Activated CD8-positive, alpha-beta T cell treated with anti-CD3 and anti-CD28 coated beads for 36 hours (primary cell): ENCODE results near the gene ZNF750. TPM values are rescaled to one million over a fixed set of nuclear protein-coding genes. Genes with fewer than 3 reads are reported as not detected.

Experiments
- ATAC-seq: fragments of 200-7000 bp; cut with Tn5 transposase; one replicate; pipeline ENCODE4 v1.10.0; 2021; ENCODE audit warnings: mild to moderate bottlenecking, moderate library complexity
- CTCF ChIA-PET: fragments of 350-600 bp; sonication (Branson Sonifier 250); formaldehyde crosslinking; loops from one replicate; lab custom pipeline; 2021; ENCODE audit warnings: antibody characterized with exemption; lab: Charles Lee
- POLR2A ChIA-PET: fragments of 350-600 bp; sonication (Branson Sonifier 250); formaldehyde crosslinking; loops from one replicate; lab custom pipeline; 2021; ENCODE audit warnings: antibody characterized with exemption; lab: Charles Lee
- DNase-seq: peaks from one replicate; pipeline ENCODE4 v3.0.0-alpha.2; 2020
- H3K27ac Mint-ChIP-seq: one replicate; pipeline ENCODE4 v1.8.0; 2021; ENCODE audit warnings: mild to moderate bottlenecking, mixed read lengths
- H3K27me3 Mint-ChIP-seq: one replicate; pipeline ENCODE4 v1.8.0; 2021; ENCODE audit warnings: mixed read lengths
- H3K36me3 Mint-ChIP-seq: one replicate; pipeline ENCODE4 v1.8.0; 2021; ENCODE audit warnings: low read depth, mixed read lengths
- H3K4me1 Mint-ChIP-seq: one replicate; pipeline ENCODE4 v1.8.0; 2021; ENCODE audit warnings: low read depth, mixed read lengths
- H3K4me3 Mint-ChIP-seq: one replicate; pipeline ENCODE4 v1.8.0; 2021; ENCODE audit warnings: mild to moderate bottlenecking, moderate library complexity, mixed read lengths
- H3K9me3 Mint-ChIP-seq: one replicate; pipeline ENCODE4 v1.8.0; 2021; ENCODE audit warnings: mixed read lengths
- intact Hi-C: fragments of 100-400 bp; cut with micrococcal nuclease; formaldehyde crosslinking; loops from one replicate; pipeline ENCODE4 v1.10.0; 2022
- total RNA-seq, 2 experiments: library from RNA; stranded (reverse); gene quantifications; one replicate each; pipeline ENCODE4 v1.2.3, GENCODE V29; 2021
- TF ChIP-seq, protein P1 (sequence below): fragments of 200-600 bp; IDR thresholded peaks from one replicate; pipeline ENCODE4 v1.8.0; 2022; ENCODE audit warnings: antibody characterized with exemption, mild to moderate bottlenecking

The ZNF750 gene
- total RNA-seq, 2 experiments from 2014 or later: not detected

DNA sequence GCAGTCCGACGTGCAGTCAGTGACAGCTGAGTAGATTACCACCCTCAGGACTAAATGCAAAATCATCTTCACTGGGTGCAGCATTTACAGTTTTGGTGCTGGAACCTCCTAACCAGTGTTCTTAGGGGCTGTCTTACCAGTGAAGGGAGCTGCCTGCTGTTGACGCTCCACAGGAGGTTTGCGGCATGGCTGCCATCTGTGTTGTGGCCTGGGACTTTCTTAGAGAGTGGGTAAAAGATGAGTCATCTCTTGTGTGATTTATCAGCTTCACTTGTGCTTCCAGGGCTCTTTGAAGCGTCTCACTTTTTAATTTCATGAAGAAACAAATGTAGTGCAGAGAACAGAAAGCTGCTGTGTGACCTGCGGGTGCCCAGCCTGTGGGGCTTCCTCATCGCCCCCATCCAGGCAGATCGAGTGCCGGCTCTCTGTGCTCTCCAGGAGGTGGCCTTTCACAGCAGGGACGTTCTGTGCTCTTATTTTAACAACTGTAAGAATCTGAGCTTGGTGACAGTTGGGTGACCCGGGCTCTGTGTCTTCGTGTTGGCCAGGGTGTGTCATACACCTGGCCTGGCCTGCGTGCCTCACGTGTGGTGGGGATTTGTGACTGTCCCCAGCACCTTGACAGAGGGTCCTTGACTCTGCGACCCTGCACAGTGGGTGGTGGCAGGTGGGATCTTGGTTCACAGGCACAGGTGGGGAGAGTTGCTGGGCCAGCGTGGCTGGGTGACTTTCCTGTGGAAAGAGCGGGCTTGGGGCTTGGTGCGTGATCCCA is 24.3 kb upstream of the ZNF750 start:
- POLR2A ChIA-PET: interaction anchor here (0.7 to 4.6 kb wide), 13 partner anchors 9 to 336 kb away, joined by 3 to 34 read pairs (median 3); no protein-coding TSS in a partner anchor
- CTCF ChIA-PET: interaction anchor here (0.9 to 2.5 kb wide), 9 partner anchors 11 to 96 kb away, joined by 3 to 9 read pairs (median 4); no protein-coding TSS in a partner anchor
- H3K27me3 Mint-ChIP-seq: no peaks in the 10 kb centered on the region
- peak overlapping the region; percentile 74 for H3K4me3 Mint-ChIP-seq
- TF ChIP-seq, protein P1, sequence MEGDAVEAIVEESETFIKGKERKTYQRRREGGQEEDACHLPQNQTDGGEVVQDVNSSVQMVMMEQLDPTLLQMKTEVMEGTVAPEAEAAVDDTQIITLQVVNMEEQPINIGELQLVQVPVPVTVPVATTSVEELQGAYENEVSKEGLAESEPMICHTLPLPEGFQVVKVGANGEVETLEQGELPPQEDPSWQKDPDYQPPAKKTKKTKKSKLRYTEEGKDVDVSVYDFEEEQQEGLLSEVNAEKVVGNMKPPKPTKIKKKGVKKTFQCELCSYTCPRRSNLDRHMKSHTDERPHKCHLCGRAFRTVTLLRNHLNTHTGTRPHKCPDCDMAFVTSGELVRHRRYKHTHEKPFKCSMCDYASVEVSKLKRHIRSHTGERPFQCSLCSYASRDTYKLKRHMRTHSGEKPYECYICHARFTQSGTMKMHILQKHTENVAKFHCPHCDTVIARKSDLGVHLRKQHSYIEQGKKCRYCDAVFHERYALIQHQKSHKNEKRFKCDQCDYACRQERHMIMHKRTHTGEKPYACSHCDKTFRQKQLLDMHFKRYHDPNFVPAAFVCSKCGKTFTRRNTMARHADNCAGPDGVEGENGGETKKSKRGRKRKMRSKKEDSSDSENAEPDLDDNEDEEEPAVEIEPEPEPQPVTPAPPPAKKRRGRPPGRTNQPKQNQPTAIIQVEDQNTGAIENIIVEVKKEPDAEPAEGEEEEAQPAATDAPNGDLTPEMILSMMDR: no peak
- peak overlapping the region; percentile 97 for H3K27ac Mint-ChIP-seq
- peaks cover 74% of the 10 kb centered on the region for H3K4me1 Mint-ChIP-seq
- H3K9me3 Mint-ChIP-seq: no peaks in the 10 kb centered on the region
- peak; percentile 97 for DNase-seq
- intact Hi-C loops: no loop called here
- H3K36me3 Mint-ChIP-seq: peaks cover 1% of the 10 kb centered on the region
- ATAC-seq: peak; percentile 85

DNA sequence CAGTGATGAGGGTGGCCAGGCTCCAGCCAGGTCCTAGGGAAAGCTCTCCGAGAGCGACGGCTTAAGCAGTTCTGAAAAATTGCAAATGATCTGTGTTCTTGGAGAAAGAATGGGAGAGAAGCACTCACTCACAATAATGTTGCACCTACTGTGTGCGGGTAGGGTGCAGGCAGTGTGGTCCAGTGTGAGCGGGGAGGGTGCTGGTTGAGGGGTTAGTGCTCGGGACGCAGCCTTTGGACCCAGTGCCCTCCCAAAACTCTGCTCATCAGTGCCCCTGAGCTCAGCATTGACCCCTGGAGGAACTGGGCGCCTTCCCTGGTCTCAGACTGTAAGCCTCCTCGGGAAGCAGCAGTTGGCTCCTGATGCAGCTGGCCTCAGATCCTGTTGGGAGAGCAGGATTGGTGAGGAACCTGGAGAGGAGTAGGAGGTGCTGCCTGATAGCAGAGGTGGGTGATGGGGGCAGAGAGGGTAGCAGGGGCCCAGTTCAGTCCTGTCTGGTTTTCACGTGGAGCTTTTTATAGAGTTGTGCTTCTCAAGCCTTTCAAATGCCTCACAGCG is 23.6 kb upstream of the ZNF750 start:
- peak overlapping the region; percentile 97 for H3K27ac Mint-ChIP-seq
- ChIA-PET POLR2A (interaction anchor here (0.7 to 4.6 kb wide), 11 partner anchors 9 to 336 kb away, joined by 3 to 34 read pairs (median 3); no protein-coding TSS in a partner anchor), CTCF (interaction anchor here (0.9 to 2.5 kb wide), 7 partner anchors 10 to 89 kb away, joined by 3 to 9 read pairs (median 5); no protein-coding TSS in a partner anchor)
- DNase-seq: no peak
- peaks cover 3% of the 10 kb centered on the region for H3K36me3 Mint-ChIP-seq
- TF ChIP-seq, protein P1: no peak
- H3K27me3 Mint-ChIP-seq: no peaks in the 10 kb centered on the region
- ATAC-seq: no peak
- H3K9me3 Mint-ChIP-seq: no peaks in the 10 kb centered on the region
- H3K4me1 Mint-ChIP-seq: peaks cover 81% of the 10 kb centered on the region
- H3K4me3 Mint-ChIP-seq: peak overlapping the region; percentile 74
- intact Hi-C loops: no loop called here

DNA sequence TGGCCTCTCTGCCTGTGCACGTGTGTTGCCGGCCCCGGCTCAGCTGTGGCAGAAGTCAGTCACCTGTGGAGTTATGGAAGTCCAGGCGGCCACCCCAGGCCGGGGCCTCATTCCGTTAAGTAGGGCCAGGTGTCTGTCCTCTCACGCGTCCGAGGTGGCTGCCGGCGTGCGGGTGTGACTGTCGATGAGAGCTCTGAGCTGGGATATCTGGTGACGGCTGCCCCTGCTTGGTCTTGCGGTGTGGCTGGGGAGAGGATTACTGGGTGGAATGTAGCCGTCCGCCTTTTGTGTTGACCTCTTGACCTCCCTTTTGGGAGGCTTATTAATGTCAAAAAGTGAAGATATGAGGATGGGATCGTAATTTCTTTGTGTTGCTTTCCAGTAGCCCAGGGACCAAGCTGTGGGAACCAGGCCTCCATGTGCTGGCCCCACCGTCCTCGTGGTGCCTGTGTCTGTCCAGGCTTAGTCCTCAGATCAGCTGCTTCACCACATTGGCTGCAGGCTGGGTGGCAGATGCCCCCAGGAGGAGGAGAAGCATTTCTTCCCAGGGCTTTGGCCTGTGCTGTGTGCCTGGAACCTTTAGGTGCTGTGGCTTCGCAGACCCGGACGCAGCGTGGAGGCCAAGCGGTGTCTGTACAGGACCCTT is 23.0 kb upstream of the ZNF750 start:
- no peaks in the 10 kb centered on the region for H3K27me3 Mint-ChIP-seq
- ChIA-PET POLR2A (interaction anchor here (0.7 to 4.6 kb wide), 6 partner anchors 8 to 337 kb away, joined by 3 to 34 read pairs (median 4); no protein-coding TSS in a partner anchor), CTCF (interaction anchor here (0.9 to 2.5 kb wide), 4 partner anchors 10 to 13 kb away, joined by 3 to 9 read pairs (median 3); no protein-coding TSS in a partner anchor)
- H3K36me3 Mint-ChIP-seq: peaks cover 4% of the 10 kb centered on the region
- H3K27ac Mint-ChIP-seq: peak overlapping the region; percentile 97
- H3K4me3 Mint-ChIP-seq: no peak overlapping the region
- H3K4me1 Mint-ChIP-seq: peaks cover 83% of the 10 kb centered on the region
- H3K9me3 Mint-ChIP-seq: no peaks in the 10 kb centered on the region
- TF ChIP-seq, protein P1: no peak
- intact Hi-C loops: no loop called here
- no peak for ATAC-seq
- DNase-seq: no peak

DNA sequence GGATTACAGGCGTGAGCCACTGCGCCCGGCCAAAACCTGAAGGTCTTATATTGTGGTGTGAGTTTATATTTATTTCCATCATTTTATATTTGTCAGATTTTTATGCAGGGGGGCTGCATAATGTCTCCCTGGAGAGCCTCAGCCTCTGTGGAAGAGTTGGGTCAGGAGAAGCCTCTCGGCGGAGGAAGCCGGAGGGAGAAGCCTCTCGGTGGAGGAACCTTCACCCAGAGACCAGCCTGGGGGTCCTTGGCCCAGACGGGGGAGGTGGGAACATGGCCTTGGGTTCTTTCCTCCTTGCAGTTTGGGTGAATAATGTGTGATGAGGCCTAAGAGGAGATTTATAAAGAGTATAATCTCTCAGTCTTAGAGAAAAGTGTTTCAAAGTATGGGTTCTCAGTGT is 22.4 kb upstream of the ZNF750 start:
- Mint-ChIP-seq H3K27me3 (no peaks in the 10 kb centered on the region), H3K9me3 (no peaks in the 10 kb centered on the region), H3K27ac (peak overlapping the region; percentile 97), H3K36me3 (peaks cover 5% of the 10 kb centered on the region), H3K4me1 (peaks cover 76% of the 10 kb centered on the region), H3K4me3 (no peak overlapping the region)
- DNase-seq: no peak
- CTCF ChIA-PET: no interaction called here
- no peak for ATAC-seq
- TF ChIP-seq, protein P1: no peak
- intact Hi-C loops: no loop called here
- POLR2A ChIA-PET: interaction anchor here (1.0 to 4.6 kb wide), 2 partner anchors 21 to 28 kb away, joined by 3 to 34 read pairs; no protein-coding TSS in a partner anchor
